Mucosa of descending colon (tissue), 3 donors: ENCODE data around the gene EMC7. TPM values are rescaled to one million over a fixed set of nuclear protein-coding genes. Genes with fewer than 3 reads are reported as not detected.
A peak's percentile ranks its signal among the peaks of the same experiment; 100 is the strongest.

Experiments
- ATAC-seq: fragments of 200-7000 bp; cut with Tn5 transposase; one replicate; pipeline ENCODE4 v1.9.1; 2020; ENCODE audit warnings: mild to moderate bottlenecking, moderate library complexity
- DNase-seq, 3 donors: peaks; one replicate each; pipeline ENCODE4 v3.0.0-alpha.2; 2020
- H3K36me3 ChIP-seq: fragments of 200-600 bp; one replicate; pipeline ENCODE4 v1.8.0; 2021; ENCODE audit warnings: low read depth, mild to moderate bottlenecking
- H3K4me1 ChIP-seq: fragments of 200-600 bp; one replicate; pipeline ENCODE4 v1.8.0; 2021; ENCODE audit warnings: low read depth, mild to moderate bottlenecking
- H3K4me3 ChIP-seq: fragments of 200-600 bp; one replicate; pipeline ENCODE4 v1.8.0; 2021; ENCODE audit warnings: mild to moderate bottlenecking
- H3K9me3 ChIP-seq: fragments of 200-600 bp; one replicate; pipeline ENCODE4 v1.8.0; 2021; ENCODE audit warnings: mild to moderate bottlenecking
- intact Hi-C, 2 donors: fragments of 100-400 bp; cut with DNase I in 1 of 2; cut with micrococcal nuclease in 1 of 2; formaldehyde crosslinking; loops; one replicate each; pipeline versions ENCODE4 v1.11.0 to v1.11.1; 2022; cut with DNase I, micrococcal nuclease
- total RNA-seq, 3 donors: library from RNA; stranded (reverse); fragmentation: NEBNext Ultra II Directional in 2 of 3; extraction: Animal tissue kit (Norgen Biotek cat#: 25700) in 2 of 3; gene quantifications; one replicate each; pipeline versions ENCODE4 v1.2.1 to v1.2.4, GENCODE V29; 2021 to 2023
- TF ChIP-seq, protein P1 (sequence below): fragments of 200-600 bp; IDR thresholded peaks from one replicate; pipeline ENCODE4 v1.8.0; 2022; ENCODE audit warnings: antibody characterized with exemption, mild to moderate bottlenecking
- donor health status: DM: no; HTN: no; CAD: no; lungs with moderate emphysema.
- donor health status: DM: no; HTN: no; CAD: no.
- donor health status: DM: no; HTN: yes; CAD: no.

The EMC7 gene
- total RNA-seq, 3 donors from 2014 or later: 56.2 to 70.2 (median 59.6) TPM

DNA sequence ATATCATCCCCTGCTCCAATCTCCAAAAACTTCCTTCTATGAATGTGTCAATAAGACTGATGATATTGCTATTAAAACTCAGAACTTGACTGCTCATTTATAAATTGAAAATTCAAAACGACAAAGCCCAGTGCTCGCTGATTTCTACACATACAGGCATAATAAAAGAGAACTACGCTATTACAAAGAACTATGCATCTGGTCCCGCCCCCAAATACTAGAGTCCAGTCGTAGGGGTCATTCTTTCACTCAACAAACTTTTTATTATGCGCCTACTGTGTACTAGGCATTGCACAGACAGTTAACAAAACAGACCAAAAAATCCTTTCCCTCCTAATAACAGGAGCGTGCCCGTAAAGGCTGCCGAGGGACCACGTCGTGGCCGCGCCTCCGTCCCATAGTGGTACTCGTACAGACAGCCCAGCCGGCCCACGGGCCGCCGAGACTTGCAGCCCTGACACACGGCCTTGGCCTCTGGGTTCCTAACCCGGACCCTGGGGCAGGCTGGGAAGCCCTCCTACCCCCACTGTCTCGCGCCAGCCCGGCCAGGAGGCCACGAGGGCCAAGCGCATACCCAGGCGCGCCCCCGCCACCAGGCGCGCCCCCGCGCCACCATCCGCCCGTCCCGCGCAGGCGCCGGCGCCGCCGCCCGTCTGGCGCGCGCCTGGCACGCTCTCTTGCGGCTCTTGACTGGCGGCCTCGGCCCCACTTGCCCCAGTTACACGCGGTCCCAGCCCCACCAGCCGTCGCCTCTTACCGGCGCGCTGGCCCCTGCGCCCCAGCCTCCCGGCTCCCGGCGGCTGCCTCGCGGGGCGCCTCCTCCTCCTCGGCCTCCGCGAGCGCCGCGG lies 63.4 kb downstream of the EMC7 start:
- H3K4me1 ChIP-seq: peaks cover 8% of the 10 kb centered on the region
- H3K36me3 ChIP-seq: no peaks in the 10 kb centered on the region
- intact Hi-C loops: no loop called here
- peak; percentile 78 to 88 (median 84) for DNase-seq
- TF ChIP-seq, protein P1, sequence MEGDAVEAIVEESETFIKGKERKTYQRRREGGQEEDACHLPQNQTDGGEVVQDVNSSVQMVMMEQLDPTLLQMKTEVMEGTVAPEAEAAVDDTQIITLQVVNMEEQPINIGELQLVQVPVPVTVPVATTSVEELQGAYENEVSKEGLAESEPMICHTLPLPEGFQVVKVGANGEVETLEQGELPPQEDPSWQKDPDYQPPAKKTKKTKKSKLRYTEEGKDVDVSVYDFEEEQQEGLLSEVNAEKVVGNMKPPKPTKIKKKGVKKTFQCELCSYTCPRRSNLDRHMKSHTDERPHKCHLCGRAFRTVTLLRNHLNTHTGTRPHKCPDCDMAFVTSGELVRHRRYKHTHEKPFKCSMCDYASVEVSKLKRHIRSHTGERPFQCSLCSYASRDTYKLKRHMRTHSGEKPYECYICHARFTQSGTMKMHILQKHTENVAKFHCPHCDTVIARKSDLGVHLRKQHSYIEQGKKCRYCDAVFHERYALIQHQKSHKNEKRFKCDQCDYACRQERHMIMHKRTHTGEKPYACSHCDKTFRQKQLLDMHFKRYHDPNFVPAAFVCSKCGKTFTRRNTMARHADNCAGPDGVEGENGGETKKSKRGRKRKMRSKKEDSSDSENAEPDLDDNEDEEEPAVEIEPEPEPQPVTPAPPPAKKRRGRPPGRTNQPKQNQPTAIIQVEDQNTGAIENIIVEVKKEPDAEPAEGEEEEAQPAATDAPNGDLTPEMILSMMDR: no peak
- no peaks in the 10 kb centered on the region for H3K9me3 ChIP-seq
- ATAC-seq: peak; percentile 97
- H3K4me3 ChIP-seq: peak overlapping the region; percentile 61

Other genes with a start within 250 kb of the EMC7 start
- gene CHRM5, start 133.4 kb downstream of the EMC7 start, total RNA-seq: not detected
- 10 to 100 TPM in 2 of 3 donors, 1 to 10 TPM in 1; 9.5 to 16.3 (median 11.9) TPM for gene AVEN, start 62.7 kb downstream of the EMC7 start, total RNA-seq
- gene PGBD4, start 221 bp upstream of the EMC7 start, total RNA-seq: 1 to 10 TPM; 1.4 to 2.0 (median 1.7) TPM
- 10 to 100 TPM; 42.8 to 52.6 (median 46.2) TPM for gene KATNBL1, start 108.2 kb upstream of the EMC7 start, total RNA-seq
- gene EMC4, start 123.2 kb upstream of the EMC7 start, total RNA-seq: 10 to 100 TPM; 71.3 to 79.1 (median 78.3) TPM
- gene SLC12A6, start 235.9 kb upstream of the EMC7 start, total RNA-seq: 10 to 100 TPM; 17.7 to 26.2 (median 23.2) TPM
- gene NOP10, start 241.3 kb upstream of the EMC7 start, total RNA-seq: 100 to 1,000 TPM in 2 of 3 donors, 10 to 100 TPM in 1; 90.6 to 129 (median 115) TPM
- not detected for gene NUTM1, start 241.5 kb upstream of the EMC7 start, total RNA-seq